Ascending aorta (tissue), 2 donors: ENCODE measurements around the gene RBM38. TPM values are rescaled to one million over a fixed set of nuclear protein-coding genes. Genes with fewer than 3 reads are reported as not detected.

Experiments
- DNase-seq, 2 donors: peaks; one replicate each; pipeline ENCODE4 v3.0.0-alpha.2; 2019; ENCODE audit warnings: low spot score in 2 of 2
- H3K27ac ChIP-seq, 2 donors: fragments of 200-600 bp; sonication (generic); one replicate each; pipeline ENCODE4 v1.5.1; 2016 to 2017; ENCODE audit warnings: mild to moderate bottlenecking in 1 of 2
- H3K27me3 ChIP-seq: fragments of 200-600 bp; sonication (generic); one replicate; pipeline ENCODE4 v1.5.1; 2017
- H3K36me3 ChIP-seq, 2 donors: fragments of 200-600 bp; sonication (generic); one replicate each; pipeline ENCODE4 v1.5.1; 2016
- H3K4me1 ChIP-seq, 2 donors: fragments of 200-600 bp; sonication (generic); one replicate each; pipeline ENCODE4 v1.5.1; 2016 to 2017; ENCODE audit warnings: mild to moderate bottlenecking in 1 of 2
- H3K4me3 ChIP-seq, 2 donors: fragments of 200-600 bp; sonication (generic); one replicate each; pipeline ENCODE4 v1.5.1; 2016 to 2017; ENCODE audit warnings: mild to moderate bottlenecking in 1 of 2
- H3K9me3 ChIP-seq, 2 donors: fragments of 200-600 bp; sonication (generic); one replicate each; pipeline ENCODE4 v1.5.1; 2016
- intact Hi-C: fragments of 100-400 bp; cut with DNase I; formaldehyde crosslinking; loops from one replicate; pipeline ENCODE4 v1.15.1; 2023
- total RNA-seq: library from RNA; depleted of rRNA; stranded (reverse); fragments of >200 nt; gene quantifications from one replicate; pipeline ENCODE4 v1.1.0, GENCODE V29; 2016
- TF ChIP-seq, protein P1 (sequence below), 3 experiments: fragments of 200-600 bp in 2 of 3; fragments of 450-650 bp in 1 of 3; sonication (generic) in 2 of 3; IDR thresholded peaks; one replicate each; pipeline ENCODE4 v1.5.1; 2016 to 2019; ENCODE audit warnings: antibody characterized with exemption in 3 of 3, mild to moderate bottlenecking in 1 of 3, moderate library complexity in 1 of 3

RBM38 gene
- total RNA-seq, 1 donor from 2014 or later = 24.6 TPM

DNA sequence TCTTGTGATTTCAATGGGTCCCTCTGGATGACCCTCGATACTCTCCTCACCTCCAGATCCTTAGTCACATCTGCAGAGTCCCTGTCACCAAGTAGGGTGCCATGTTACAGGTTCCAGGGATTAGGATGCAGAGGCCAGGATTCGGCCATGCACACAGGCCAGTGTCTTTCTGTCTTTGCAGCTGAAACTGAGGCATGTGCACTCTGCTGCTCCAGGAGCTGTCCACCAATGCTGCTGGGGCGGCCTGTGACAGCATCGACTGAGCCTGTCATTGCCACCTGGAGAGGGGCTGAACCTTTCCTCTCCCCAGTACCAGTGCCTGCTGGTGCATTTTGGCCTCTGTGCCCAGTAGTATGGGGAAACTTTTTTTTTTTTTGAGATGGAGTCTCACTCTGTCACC lies 4.4 kb upstream of the RBM38 start:
- Histone ChIP-seq H3K36me3 (no peaks in the 10 kb centered on the region), H3K4me3 (no peak overlapping the region), H3K27me3 (no peaks in the 10 kb centered on the region), H3K9me3 (no peaks in the 10 kb centered on the region), H3K4me1 (peaks cover 3 to 12% of the 10 kb centered on the region in 2 donors), H3K27ac (no peak overlapping the region)
- TF ChIP-seq, protein P1, sequence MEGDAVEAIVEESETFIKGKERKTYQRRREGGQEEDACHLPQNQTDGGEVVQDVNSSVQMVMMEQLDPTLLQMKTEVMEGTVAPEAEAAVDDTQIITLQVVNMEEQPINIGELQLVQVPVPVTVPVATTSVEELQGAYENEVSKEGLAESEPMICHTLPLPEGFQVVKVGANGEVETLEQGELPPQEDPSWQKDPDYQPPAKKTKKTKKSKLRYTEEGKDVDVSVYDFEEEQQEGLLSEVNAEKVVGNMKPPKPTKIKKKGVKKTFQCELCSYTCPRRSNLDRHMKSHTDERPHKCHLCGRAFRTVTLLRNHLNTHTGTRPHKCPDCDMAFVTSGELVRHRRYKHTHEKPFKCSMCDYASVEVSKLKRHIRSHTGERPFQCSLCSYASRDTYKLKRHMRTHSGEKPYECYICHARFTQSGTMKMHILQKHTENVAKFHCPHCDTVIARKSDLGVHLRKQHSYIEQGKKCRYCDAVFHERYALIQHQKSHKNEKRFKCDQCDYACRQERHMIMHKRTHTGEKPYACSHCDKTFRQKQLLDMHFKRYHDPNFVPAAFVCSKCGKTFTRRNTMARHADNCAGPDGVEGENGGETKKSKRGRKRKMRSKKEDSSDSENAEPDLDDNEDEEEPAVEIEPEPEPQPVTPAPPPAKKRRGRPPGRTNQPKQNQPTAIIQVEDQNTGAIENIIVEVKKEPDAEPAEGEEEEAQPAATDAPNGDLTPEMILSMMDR (IDR thresholded peaks at IDR 0.05) = no peak
- peak in 1 of 2 donors; percentile 61 for DNase-seq
- intact Hi-C loops = loop anchor here (10.0 kb wide), 1 partner anchor 828 kb away; no protein-coding TSS in a partner anchor

DNA sequence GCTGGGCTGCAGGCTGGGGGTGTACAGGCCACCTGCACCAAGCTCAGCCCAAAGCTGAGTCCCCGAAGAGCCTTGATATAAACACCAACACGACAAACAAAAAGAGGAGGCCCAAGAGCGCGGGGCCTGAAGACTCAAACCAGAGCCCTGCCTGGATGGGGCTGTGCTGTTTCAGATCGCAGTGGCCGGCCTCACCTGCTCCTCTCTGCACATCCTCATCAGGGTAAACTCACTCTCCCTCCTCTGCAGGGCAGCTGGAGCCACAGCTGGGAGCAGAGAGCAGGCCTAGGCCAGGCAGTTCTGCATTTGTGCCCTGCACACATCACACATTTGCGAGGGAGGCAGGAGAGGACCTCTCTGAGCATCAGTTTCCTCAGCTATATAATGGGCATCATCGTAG lies 3.7 kb upstream of the RBM38 start:
- Histone ChIP-seq H3K4me3 (no peak overlapping the region), H3K27ac (no peak overlapping the region), H3K9me3 (no peaks in the 10 kb centered on the region), H3K4me1 (peaks cover 3 to 12% of the 10 kb centered on the region in 2 donors), H3K27me3 (no peaks in the 10 kb centered on the region), H3K36me3 (no peaks in the 10 kb centered on the region)
- intact Hi-C loops = loop anchor here (10.0 kb wide), 1 partner anchor 827 kb away; no protein-coding TSS in a partner anchor
- DNase-seq = peak in 1 of 2 donors; percentile 56
- TF ChIP-seq, protein P1 (IDR thresholded peaks at IDR 0.05) = no peak

- H3K27me3 ChIP-seq = no peaks in the 10 kb centered on the region
- no peaks in the 10 kb centered on the region for H3K9me3 ChIP-seq
- intact Hi-C loops = loop anchor here (10.0 kb wide), 1 partner anchor 827 kb away; no protein-coding TSS in a partner anchor
- TF ChIP-seq, protein P1 (IDR thresholded peaks at IDR 0.05) = no peak
- peak in 1 of 2 donors; percentile 55 for DNase-seq
- no peak overlapping the region for H3K27ac ChIP-seq
- H3K4me1 ChIP-seq = peaks cover 3 to 15% of the 10 kb centered on the region in 2 donors
- H3K36me3 ChIP-seq = peaks cover 0 to under 1% of the 10 kb centered on the region in 2 donors
- H3K4me3 ChIP-seq = no peak overlapping the region
These were observed 3.2 kb upstream of the RBM38 start for GRCh38 chr20:57387945-57388371.

DNA sequence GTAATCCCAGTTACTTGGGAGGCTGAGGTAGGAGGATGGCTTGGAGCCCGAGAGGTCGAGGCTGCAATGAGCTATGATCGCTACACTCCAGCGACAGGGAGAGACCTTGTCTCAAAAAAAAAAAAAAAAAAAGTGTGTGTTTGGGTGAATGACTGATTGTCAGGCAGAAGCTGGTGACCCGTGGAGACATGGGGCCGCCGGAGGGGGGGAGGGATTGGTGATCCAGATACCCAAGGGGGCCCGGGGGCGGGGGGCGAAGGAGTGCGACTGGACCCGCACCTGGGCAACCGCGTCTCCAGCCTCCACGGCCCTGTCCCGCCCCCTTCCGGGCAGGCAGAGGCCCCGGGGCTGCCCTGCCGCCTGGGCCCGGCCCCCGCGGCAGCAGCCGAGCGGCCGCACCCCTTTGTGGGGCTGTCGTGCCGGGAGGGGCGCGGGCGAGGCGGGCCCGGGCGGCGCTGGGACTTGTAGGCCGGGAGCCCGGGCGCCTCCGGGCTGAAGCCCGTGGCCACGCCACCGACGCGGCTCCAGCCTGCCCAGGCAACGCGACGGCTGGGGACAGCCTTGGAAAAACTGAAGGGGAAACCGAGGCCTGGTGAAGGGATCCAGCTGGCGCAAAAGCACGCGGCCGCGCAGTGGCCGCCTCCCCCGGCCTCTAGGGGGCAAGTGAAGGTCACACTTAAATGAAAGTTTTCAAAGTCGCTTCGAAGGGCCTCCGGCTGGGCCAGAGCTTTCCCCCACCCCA lies 2.1 kb upstream of the RBM38 start:
- peaks cover 3 to 26% of the 10 kb centered on the region in 2 donors for H3K4me1 ChIP-seq

DNA sequence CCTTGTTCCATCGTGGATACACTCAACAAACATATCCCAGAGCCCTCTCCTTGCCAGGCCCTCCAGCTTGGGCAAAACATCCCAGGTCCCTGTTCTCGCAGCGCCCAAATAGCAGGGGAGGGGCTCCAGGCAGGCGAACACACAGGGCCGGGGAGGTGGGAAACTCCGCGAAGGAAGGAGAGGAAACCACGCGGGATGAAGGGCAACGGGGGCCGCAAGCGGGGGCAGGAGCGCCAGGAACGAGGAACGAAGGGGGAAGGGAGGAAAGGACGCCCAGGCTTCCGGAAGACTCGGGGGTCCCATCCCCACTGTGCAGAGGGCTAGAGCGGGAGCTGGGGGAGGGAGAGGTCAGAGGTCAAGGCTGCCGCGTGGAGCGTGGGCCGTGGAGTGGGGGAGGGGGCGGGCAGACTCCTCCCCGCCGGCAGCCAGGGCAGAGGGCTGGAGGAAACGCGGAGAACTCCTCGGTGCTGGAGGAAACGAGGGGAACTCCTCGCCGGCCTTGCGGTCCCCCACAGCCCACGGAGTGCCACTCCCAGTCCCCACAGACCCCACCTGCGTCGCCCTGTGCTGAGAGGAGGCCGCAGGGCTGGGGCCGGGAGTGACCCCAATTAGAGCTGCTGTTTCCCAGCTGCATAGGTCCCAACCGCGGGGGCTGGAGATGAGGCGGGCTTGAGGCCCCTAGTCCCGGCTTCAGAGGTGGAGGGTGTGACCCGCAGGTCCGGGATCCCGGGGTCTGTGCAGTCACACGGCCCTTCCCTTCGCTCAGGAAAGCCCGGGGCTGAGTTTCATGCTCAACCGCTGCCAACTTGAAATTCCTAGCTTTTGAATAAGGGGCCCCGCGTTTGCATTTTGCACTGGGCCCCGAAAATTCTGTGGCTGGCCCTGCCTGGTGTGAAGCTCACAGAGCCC lies 1.2 kb upstream of the RBM38 start:
- Histone ChIP-seq H3K27me3 (no peaks in the 10 kb centered on the region), H3K36me3 (peaks cover 3 to 7% of the 10 kb centered on the region in 2 donors), H3K27ac (peak overlapping the region; percentile 61 to 64), H3K4me3 (peak overlapping the region; percentile 46), H3K4me1 (peaks cover 3 to 34% of the 10 kb centered on the region in 2 donors), H3K9me3 (no peaks in the 10 kb centered on the region)
- DNase-seq = peak in 1 of 2 donors; percentile 66
- TF ChIP-seq, protein P1 (IDR thresholded peaks at IDR 0.05) = no peak
- intact Hi-C loops = loop anchor here (2.0 to 10.0 kb wide), 5 partner anchors 69 to 825 kb away; no protein-coding TSS in a partner anchor

More for the DNA sequence above, 2.1 kb upstream of the RBM38 start:
- Histone ChIP-seq H3K4me3 (peak overlapping the region; percentile 46), H3K27me3 (no peaks in the 10 kb centered on the region), H3K27ac (peak overlapping the region; percentile 61 to 64), H3K9me3 (no peaks in the 10 kb centered on the region), H3K36me3 (peaks cover 3 to 7% of the 10 kb centered on the region in 2 donors)
- TF ChIP-seq, protein P1 (IDR thresholded peaks at IDR 0.05) = peak; percentile 12 to 39 (median 29)
- intact Hi-C loops = loop anchor here (10.0 kb wide), 1 partner anchor 826 kb away; no protein-coding TSS in a partner anchor
- peak; percentile 49 to 87 for DNase-seq
